ENCODE data around the gene H2BK1. TPM values are rescaled to one million over a fixed set of nuclear protein-coding genes. Genes with fewer than 3 reads are reported as not detected.

H2BK1 gene
- total RNA-seq, 4 donors from 2014 or later = not detected

- peak overlapping the region; percentile 75 for H3K4me3 ChIP-seq
- WGBS = 71% methylated on average over 10 of the region's 10 CpGs
- TF ChIP-seq POLR2A (IDR thresholded peaks at IDR 0.05) (no peak), POLR2AphosphoS5 (IDR thresholded peaks at IDR 0.05) (no peak), EP300 (IDR thresholded peaks at IDR 0.05) (no peak), CTCF (IDR thresholded peaks at IDR 0.05) (no peak)
Measured at GRCh38 chr7:151228024-151228866, 18.0 kb upstream of the H2BK1 start.

GRCh38 chr7:151226875-151227782, 16.8 kb upstream of the H2BK1 start, which contains the start of gene ABCF2:
ABCF2 (minus strand) TSS chr7:151227205; CDS start chr7:151226458, 747 bp downstream.
- peak within 1 kb of the TSS; percentile 55 for H3K27ac ChIP-seq
- H3K27me3 ChIP-seq = no peaks in the 10 kb centered on the region
- DNase-seq (ENCODE audit: low spot score in 2 of 2) = peak; percentile 99 to 100
- peaks cover 31% of the 10 kb centered on the region for H3K4me1 ChIP-seq
- peaks cover 27% of the 10 kb centered on the region for H3K36me3 ChIP-seq
- H3K9me3 ChIP-seq = no peaks in the 10 kb centered on the region
- under 1% methylated on average over 62 of the region's 68 CpGs for WGBS
- H3K4me3 ChIP-seq = peak within 1 kb of the TSS; percentile 75
- TF ChIP-seq CTCF (IDR thresholded peaks at IDR 0.05) = no peak
- peak in 1 of 2 donors; percentile 30 for TF ChIP-seq POLR2A (IDR thresholded peaks at IDR 0.05)
- TF ChIP-seq POLR2AphosphoS5 (IDR thresholded peaks at IDR 0.05) = peak in 2 of 3 donors; percentile 14 to 78

More at GRCh38 chr7:151228024-151228866, 18.0 kb upstream of the H2BK1 start:
- H3K27ac ChIP-seq = no peak overlapping the region
- H3K36me3 ChIP-seq = peaks cover 16% of the 10 kb centered on the region
- H3K27me3 ChIP-seq = no peaks in the 10 kb centered on the region
- DNase-seq (ENCODE audit: low spot score in 2 of 2) = no peak
- peaks cover 36% of the 10 kb centered on the region for H3K4me1 ChIP-seq
- H3K9me3 ChIP-seq = no peaks in the 10 kb centered on the region

- peak overlapping the region; percentile 42 for H3K27ac ChIP-seq
- peak overlapping the region; percentile 75 for H3K4me3 ChIP-seq
- WGBS = under 1% methylated on average over 13 of the region's 15 CpGs
Measured at GRCh38 chr7:151226560-151226874, 16.2 kb upstream of the H2BK1 start.

GRCh38 chr7:151225948-151226510, 15.7 kb upstream of the H2BK1 start:
- 38% methylated on average over 8 of the region's 8 CpGs for WGBS
- TF ChIP-seq EP300 (IDR thresholded peaks at IDR 0.05) (no peak), POLR2AphosphoS5 (IDR thresholded peaks at IDR 0.05) (no peak), CTCF (IDR thresholded peaks at IDR 0.05) (no peak), POLR2A (IDR thresholded peaks at IDR 0.05) (no peak)
- no peak overlapping the region for H3K27ac ChIP-seq

More at GRCh38 chr7:151226560-151226874, 16.2 kb upstream of the H2BK1 start:
- Histone ChIP-seq H3K9me3 (no peaks in the 10 kb centered on the region), H3K36me3 (peaks cover 33% of the 10 kb centered on the region), H3K27me3 (no peaks in the 10 kb centered on the region), H3K4me1 (peaks cover 25% of the 10 kb centered on the region)
- TF ChIP-seq CTCF (IDR thresholded peaks at IDR 0.05) (no peak), EP300 (IDR thresholded peaks at IDR 0.05) (no peak), POLR2AphosphoS5 (IDR thresholded peaks at IDR 0.05) (no peak), POLR2A (IDR thresholded peaks at IDR 0.05) (no peak)
- DNase-seq (ENCODE audit: low spot score in 2 of 2) = peak in 1 of 2 donors; percentile 76

More at GRCh38 chr7:151225948-151226510, 15.7 kb upstream of the H2BK1 start:
- no peaks in the 10 kb centered on the region for H3K9me3 ChIP-seq
- H3K4me1 ChIP-seq = peaks cover 22% of the 10 kb centered on the region
- H3K27me3 ChIP-seq = no peaks in the 10 kb centered on the region
- peak overlapping the region; percentile 75 for H3K4me3 ChIP-seq
- peaks cover 37% of the 10 kb centered on the region for H3K36me3 ChIP-seq
- no peak for DNase-seq (ENCODE audit: low spot score in 2 of 2)
